Parathyroid adenoma (tissue), 2 donors: ENCODE measurements around the gene DUOXA2.

Source experiments
- H2AFZ ChIP-seq: fragments of 300-600 bp; sonication (generic); one replicate; pipeline ENCODE4 v1.7.0; 2017; ENCODE audit warnings: antibody characterized with exemption, mild to moderate bottlenecking
- H3K27ac ChIP-seq: fragments of 300-600 bp; sonication (generic); one replicate; pipeline ENCODE4 v1.7.0; 2017
- H3K27me3 ChIP-seq: fragments of 300-600 bp; sonication (generic); one replicate; pipeline ENCODE4 v1.7.0; 2017; ENCODE audit warnings: low read length; ENCODE audit not compliant: control insufficient read depth, insufficient read depth
- H3K36me3 ChIP-seq: fragments of 300-600 bp; sonication (generic); one replicate; pipeline ENCODE4 v1.7.0; 2017; ENCODE audit warnings: low read length; ENCODE audit not compliant: control insufficient read depth, insufficient read depth
- H3K4me1 ChIP-seq: fragments of 300-600 bp; sonication (generic); one replicate; pipeline ENCODE4 v1.7.0; 2017; ENCODE audit warnings: control low read depth
- H3K4me2 ChIP-seq: fragments of 300-600 bp; sonication (generic); one replicate; pipeline ENCODE4 v1.7.0; 2017; ENCODE audit warnings: low read length
- H3K4me3 ChIP-seq: fragments of 300-600 bp; sonication (generic); one replicate; pipeline ENCODE4 v1.7.0; 2017; ENCODE audit warnings: low read depth, low read length
- H3K79me2 ChIP-seq: fragments of 300-600 bp; sonication (generic); one replicate; pipeline ENCODE4 v1.7.0; 2017; ENCODE audit warnings: control low read depth
- H3K9ac ChIP-seq: fragments of 300-600 bp; sonication (generic); one replicate; pipeline ENCODE4 v1.7.0; 2017; ENCODE audit warnings: mild to moderate bottlenecking
- H3K9me3 ChIP-seq: fragments of 300-600 bp; sonication (generic); one replicate; pipeline ENCODE4 v1.7.0; 2017; ENCODE audit warnings: low read length; ENCODE audit not compliant: control insufficient read depth
- TF ChIP-seq, protein P1 (sequence below): fragments of 300-600 bp; sonication (generic); IDR thresholded peaks from one replicate; pipeline ENCODE4 v1.7.0; 2017; ENCODE audit warnings: antibody characterized with exemption, mild to moderate bottlenecking
- donor health status: primary hyperparathyroidism.

Gene DUOXA2

DNA sequence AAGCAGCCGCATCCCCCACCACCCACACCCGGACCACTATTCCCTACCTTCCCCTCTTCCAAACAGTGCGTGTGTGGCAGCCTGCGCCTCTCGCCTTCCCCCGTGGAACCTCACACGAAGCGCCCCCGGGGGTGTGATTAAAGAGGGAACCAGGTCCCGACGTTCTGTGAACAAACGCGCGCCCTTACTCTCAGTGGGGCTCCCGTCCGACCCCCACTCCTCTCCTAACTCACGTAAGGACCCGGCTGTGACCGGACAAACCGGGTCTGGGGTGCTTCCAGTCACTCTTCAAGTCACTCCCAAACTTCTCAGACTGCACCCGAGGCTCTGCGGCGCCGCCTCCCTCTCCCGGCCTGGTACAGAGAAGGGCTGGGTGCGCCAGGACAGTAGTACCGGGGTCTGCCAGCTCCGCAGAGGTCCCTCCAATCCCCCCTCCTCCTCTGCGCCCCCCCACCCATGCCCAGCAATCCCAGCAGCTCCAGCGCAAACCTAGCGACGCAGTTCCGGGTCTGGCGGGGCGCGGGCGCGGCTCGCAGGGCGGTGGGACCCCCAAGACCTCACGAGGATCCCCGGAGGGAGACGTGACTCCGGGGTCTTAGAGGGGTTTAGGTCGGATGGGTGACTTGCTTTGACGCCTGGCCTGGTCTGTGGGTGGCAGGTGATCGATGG is 15.0 kb downstream of the DUOXA2 start:
- H3K27me3 ChIP-seq, result no peaks in the 10 kb centered on the region
- H3K27ac ChIP-seq, result no peak overlapping the region
- H3K36me3 ChIP-seq, result no peaks in the 10 kb centered on the region
- H3K4me1 ChIP-seq, result no peaks in the 10 kb centered on the region
- no peak overlapping the region for H2AFZ ChIP-seq
- H3K9me3 ChIP-seq, result no peaks in the 10 kb centered on the region
- no peaks in the 10 kb centered on the region for H3K79me2 ChIP-seq
- TF ChIP-seq, protein P1, sequence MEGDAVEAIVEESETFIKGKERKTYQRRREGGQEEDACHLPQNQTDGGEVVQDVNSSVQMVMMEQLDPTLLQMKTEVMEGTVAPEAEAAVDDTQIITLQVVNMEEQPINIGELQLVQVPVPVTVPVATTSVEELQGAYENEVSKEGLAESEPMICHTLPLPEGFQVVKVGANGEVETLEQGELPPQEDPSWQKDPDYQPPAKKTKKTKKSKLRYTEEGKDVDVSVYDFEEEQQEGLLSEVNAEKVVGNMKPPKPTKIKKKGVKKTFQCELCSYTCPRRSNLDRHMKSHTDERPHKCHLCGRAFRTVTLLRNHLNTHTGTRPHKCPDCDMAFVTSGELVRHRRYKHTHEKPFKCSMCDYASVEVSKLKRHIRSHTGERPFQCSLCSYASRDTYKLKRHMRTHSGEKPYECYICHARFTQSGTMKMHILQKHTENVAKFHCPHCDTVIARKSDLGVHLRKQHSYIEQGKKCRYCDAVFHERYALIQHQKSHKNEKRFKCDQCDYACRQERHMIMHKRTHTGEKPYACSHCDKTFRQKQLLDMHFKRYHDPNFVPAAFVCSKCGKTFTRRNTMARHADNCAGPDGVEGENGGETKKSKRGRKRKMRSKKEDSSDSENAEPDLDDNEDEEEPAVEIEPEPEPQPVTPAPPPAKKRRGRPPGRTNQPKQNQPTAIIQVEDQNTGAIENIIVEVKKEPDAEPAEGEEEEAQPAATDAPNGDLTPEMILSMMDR, result no peak
- H3K4me3 ChIP-seq, result no peak overlapping the region
- no peak overlapping the region for H3K4me2 ChIP-seq
- H3K9ac ChIP-seq, result no peak overlapping the region

DNA sequence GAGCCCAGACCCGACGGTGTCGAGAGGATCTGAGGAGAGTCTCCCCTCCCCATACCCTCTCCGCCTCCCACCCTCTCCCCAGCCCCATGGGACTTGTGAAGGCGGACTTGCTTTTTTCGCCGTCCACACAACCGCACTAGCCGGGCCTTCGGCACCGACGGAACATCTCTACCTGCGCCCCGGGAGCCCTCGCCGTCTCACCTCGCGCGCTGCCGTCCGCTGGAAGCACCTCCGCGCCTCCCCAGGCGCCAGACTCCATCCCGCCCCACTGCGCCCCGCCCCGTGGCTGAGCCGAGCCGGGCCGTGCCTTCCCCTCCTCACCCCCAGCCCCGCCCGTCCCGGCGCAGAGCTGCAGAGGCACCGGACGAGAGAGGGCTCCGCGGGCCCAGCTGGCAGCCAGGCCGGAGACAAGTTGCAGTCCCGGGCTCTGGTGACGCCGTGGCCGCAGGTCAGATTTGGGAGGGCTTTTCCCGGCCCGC is 15.6 kb downstream of the DUOXA2 start, which contains the start of the genes DUOX1 and DUOXA1:
DUOX1 (plus strand) TSS at position 344 of the 479 bp plus-strand sequence. CDS start 1,973 bp downstream, outside the sequence.
DUOXA1 (minus strand) TSS at position 229 of the 479 bp plus-strand sequence. CDS start 6,865 bp downstream, outside the sequence.
- H3K9ac ChIP-seq, result no peak within 1 kb of the TSS
- H3K4me3 ChIP-seq, result peak within 1 kb of the TSS; percentile 6
- peak within 1 kb of the TSS; percentile 62 for H2AFZ ChIP-seq
- no peaks in the 10 kb centered on the region for H3K36me3 ChIP-seq
- no peaks in the 10 kb centered on the region for H3K27me3 ChIP-seq
- H3K9me3 ChIP-seq, result no peaks in the 10 kb centered on the region
- peak within 1 kb of the TSS; percentile 59 for H3K4me2 ChIP-seq
- no peaks in the 10 kb centered on the region for H3K4me1 ChIP-seq
- no peak within 1 kb of the TSS for H3K27ac ChIP-seq
- TF ChIP-seq, protein P1, result no peak
- H3K79me2 ChIP-seq, result no peaks in the 10 kb centered on the region

DNA sequence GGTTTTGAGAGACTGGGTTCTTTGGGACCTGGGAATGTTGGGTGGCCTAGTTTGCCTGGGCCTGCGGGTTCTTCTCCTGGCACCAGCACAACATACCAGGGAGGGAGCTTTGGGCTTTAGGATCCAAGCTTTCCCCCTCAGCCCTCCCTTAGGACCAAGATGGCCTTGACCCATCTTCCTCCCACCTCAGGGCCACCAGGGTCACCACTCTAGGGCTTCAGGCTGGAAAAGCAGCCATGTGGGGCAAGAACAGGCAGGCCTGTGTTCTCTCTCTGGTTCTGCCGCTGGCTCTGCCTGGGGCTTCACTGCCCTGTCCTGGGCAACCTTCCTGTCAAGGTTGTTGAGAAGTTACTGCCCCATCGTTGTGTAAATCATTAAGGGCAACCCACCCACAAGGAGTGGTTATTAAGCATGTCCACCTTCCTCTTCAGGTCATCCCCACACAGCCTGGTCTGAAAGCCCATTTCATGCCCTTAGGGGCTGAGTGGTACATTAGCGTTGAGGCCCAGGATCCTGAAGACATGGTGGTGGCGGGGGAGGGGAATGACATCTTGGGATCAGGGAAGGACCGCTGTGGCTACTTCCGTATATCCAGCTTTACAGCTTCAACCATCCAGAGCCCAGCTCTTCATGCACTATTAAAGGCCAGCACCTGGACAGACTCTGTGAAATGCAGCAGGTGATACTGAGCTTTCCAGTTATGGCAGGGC is 16.3 kb downstream of the DUOXA2 start:
- H3K9me3 ChIP-seq, result no peaks in the 10 kb centered on the region
- H3K4me3 ChIP-seq, result peak overlapping the region; percentile 6
- H3K79me2 ChIP-seq, result no peaks in the 10 kb centered on the region
- no peak overlapping the region for H3K27ac ChIP-seq
- H3K4me2 ChIP-seq, result peak overlapping the region; percentile 59
- H3K36me3 ChIP-seq, result no peaks in the 10 kb centered on the region
- no peaks in the 10 kb centered on the region for H3K27me3 ChIP-seq
- no peaks in the 10 kb centered on the region for H3K4me1 ChIP-seq
- TF ChIP-seq, protein P1, result no peak
- peak overlapping the region; percentile 62 for H2AFZ ChIP-seq
- no peak overlapping the region for H3K9ac ChIP-seq

DNA sequence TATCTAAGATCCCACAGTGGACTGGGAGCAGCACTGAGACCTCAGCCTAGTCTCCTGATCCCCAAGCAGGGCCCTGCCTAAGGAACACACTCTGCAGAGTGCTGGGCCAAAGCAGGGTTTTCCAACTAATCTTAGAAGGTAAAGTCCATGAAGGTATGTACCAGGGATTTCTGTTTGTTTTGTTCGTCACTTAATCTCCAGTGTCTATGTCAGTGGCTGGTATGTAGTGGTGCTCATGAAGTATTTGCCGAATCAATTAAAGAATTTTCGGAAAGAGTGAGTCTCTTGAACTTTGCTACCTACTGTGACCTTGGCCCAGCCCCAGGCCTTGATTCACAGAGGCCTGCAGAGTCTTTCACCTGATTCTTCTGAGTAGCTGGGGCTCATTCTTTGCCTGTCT is 17.4 kb downstream of the DUOXA2 start:
- Histone ChIP-seq H3K79me2 (no peaks in the 10 kb centered on the region), H3K27me3 (no peaks in the 10 kb centered on the region), H3K36me3 (no peaks in the 10 kb centered on the region), H3K4me2 (no peak overlapping the region), H3K4me1 (no peaks in the 10 kb centered on the region), H3K27ac (no peak overlapping the region), H3K9me3 (no peaks in the 10 kb centered on the region), H2AFZ (no peak overlapping the region), H3K9ac (no peak overlapping the region), H3K4me3 (no peak overlapping the region)
- TF ChIP-seq, protein P1, result no peak
